Measurements from ENCODE around the gene GPC5.
A peak's percentile ranks its signal among the peaks of the same experiment; 100 is the strongest.

Gene GPC5

GRCh38 chr13:91647361-91647990, 249.1 kb downstream of the GPC5 start:
- ChIA-PET CTCF (interaction anchor here (1.0 to 1.3 kb wide), 4 partner anchors 11 to 249 kb away, joined by 3 to 5 read pairs (median 4); partner anchors contain the start of gene GPC5), POLR2A (no interaction called here)
- peak; percentile 23 for TF ChIP-seq CTCF (IDR thresholded peaks at IDR 0.05; ENCODE audit: control extremely low read depth, extremely low read depth, low read depth, missing control alignments)
- peak; percentile 10 for DNase-seq (ENCODE audit: extremely low spot score)

DNA sequence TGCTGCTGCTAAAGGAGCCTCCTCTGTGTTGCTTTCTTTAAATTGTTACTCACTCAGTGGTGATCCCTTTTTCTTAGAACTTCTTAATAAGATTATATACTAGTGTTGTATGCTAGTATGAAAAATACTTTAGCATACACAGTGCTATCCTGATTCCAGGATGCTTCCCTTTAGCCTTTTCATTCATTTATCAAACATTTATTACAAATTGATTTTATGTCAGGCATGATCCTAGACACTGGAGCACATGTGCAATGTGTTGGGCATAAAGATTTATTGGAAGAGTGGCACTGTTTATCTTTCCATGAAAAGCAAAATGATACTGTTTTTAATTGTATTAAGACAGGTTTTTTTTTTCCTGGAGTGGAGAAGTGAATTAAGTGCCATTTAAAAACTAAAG, 249.6 kb downstream of the GPC5 start:
- CTCF ChIA-PET = interaction anchor here (1.0 to 1.3 kb wide), 2 partner anchors 15 to 250 kb away, joined by 3 to 5 read pairs; partner anchors contain the start of gene GPC5
- POLR2A ChIA-PET = no interaction called here
- no peak for DNase-seq (ENCODE audit: extremely low spot score)
- TF ChIP-seq CTCF (IDR thresholded peaks at IDR 0.05; ENCODE audit: control extremely low read depth, extremely low read depth, low read depth, missing control alignments) = no peak

DNA sequence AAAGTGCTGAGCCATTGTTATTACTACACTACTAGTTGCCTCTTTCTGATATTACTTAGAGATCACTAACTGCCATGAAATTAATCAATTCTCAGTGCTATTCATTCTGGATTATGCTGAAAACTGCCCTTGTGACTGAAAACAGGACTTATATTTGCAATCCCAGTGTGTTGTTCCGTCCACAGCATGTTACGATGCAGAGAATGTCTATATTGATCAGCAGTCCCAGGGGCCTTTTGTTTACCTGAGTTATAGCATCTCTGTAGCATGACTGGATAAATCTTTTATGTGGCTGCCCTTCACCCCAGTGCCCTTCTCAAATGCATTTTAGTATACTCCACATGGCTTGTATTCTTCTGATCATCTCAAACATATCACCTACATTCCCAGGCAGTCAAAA, 251.0 kb downstream of the GPC5 start:
- ChIA-PET POLR2A (no interaction called here), CTCF (no interaction called here)
- no peak for DNase-seq (ENCODE audit: extremely low spot score)
- no peak for TF ChIP-seq CTCF (IDR thresholded peaks at IDR 0.05; ENCODE audit: control extremely low read depth, extremely low read depth, low read depth, missing control alignments)

DNA sequence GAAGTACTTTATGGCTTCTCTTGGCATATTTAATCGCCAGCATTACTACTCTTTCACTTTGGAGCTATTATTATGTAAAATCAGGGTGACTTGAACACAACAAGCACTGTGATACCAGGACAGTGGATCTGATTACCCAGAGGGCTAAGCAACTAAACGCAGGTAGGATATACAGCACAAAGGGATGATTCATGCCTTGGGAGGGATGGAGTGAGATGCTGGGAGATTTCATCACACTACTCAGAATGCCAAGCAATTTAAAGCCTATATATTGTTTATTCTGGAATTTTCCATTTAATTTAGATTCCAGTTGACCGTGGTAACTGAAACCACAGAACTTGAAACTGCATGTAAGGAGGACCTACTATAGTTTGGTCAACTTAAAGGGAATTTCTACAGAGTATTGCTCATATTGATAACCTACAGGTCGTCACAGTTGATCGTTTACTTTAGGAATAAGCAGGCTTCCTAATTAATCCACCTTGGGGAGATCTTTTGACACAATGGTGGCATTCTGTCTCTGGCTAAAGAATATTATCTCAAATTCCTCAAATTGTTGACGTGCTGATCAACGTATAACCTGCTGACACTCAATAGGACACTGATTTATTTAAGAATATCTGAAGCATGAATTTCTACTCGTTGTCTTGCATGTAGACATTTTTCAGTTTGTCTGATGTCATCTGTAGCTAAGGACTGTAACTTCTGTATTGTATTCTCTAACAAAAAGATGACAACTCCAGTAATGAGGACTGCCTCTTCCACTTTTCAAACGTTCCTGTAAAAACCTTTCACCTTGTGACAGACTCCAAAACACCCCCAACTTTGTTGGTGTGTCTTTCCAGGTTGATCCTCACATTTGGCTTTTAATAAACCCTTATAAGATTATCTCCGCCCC, 254.2 kb downstream of the GPC5 start:
- POLR2A ChIA-PET = no interaction called here
- TF ChIP-seq CTCF (IDR thresholded peaks at IDR 0.05; ENCODE audit: control extremely low read depth, extremely low read depth, low read depth, missing control alignments) = no peak
- CTCF ChIA-PET = no interaction called here
- DNase-seq (ENCODE audit: extremely low spot score) = no peak

DNA sequence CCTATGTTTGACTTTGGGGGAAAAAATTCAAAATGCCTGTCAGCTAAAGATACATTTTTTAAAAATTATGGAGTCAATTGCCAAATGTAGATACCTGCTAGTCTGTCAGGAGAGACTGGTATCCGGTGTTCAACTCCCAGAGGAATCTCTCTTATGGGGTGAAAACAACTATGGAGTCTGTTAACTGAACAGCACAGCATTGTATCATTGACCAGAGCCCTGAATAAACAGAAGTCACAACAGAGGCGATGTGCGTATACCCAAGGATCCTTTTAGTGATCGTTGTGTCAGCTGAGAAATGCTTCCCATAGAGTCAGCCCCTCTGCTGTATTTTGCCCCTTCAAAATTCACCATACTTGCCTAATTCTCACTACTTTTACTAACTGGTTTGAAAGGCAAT, 257.3 kb downstream of the GPC5 start:
- DNase-seq (ENCODE audit: extremely low spot score) = no peak
- ChIA-PET POLR2A (no interaction called here), CTCF (no interaction called here)
- no peak for TF ChIP-seq CTCF (IDR thresholded peaks at IDR 0.05; ENCODE audit: control extremely low read depth, extremely low read depth, low read depth, missing control alignments)

GRCh38 chr13:91657283-91657682, 258.9 kb downstream of the GPC5 start:
- no peak for DNase-seq (ENCODE audit: extremely low spot score)
- no peak for TF ChIP-seq CTCF (IDR thresholded peaks at IDR 0.05; ENCODE audit: control extremely low read depth, extremely low read depth, low read depth, missing control alignments)
- POLR2A ChIA-PET = no interaction called here
- CTCF ChIA-PET = no interaction called here

Measured in GM10248 (cell line).